SK-N-SH (cell line): ENCODE measurements around the gene SLC30A10.
"Not testable (repeated sequence)": the region's sequence is repeated elsewhere in the genome, so short reads cannot be mapped to it uniquely, and the experiment has no call there.

ENCODE experiments used
- EP300 ChIP-seq, 2 experiments: IDR thresholded peaks; 2 replicates each; pipeline versions ENCODE4 v1.4.0 to v1.6.1; 2012; ENCODE audit warnings: borderline replicate concordance in 1 of 2, low read depth in 1 of 2, low read length in 1 of 2
- EZH2phosphoT487 ChIP-seq: fragments of 200-600 bp; sonication (generic); IDR thresholded peaks from 2 replicates; pipeline ENCODE4 v1.6.1; 2017; ENCODE audit warnings: low read depth, mixed run types, mild to moderate bottlenecking, antibody characterized with exemption, moderate library complexity, borderline replicate concordance
- MXI1 ChIP-seq: IDR thresholded peaks from 2 replicates; pipeline ENCODE4 v1.6.1; 2012; ENCODE audit warnings: mild to moderate bottlenecking, low read depth, low read length, improper control_type of control experiment
- POLR2AphosphoS5 ChIP-seq: IDR thresholded peaks from 2 replicates; pipeline ENCODE4 v1.6.1; 2012; ENCODE audit warnings: low read depth, low read length
- TCF12 ChIP-seq: IDR thresholded peaks from 2 replicates; pipeline ENCODE4 v1.4.0; 2012
- TF ChIP-seq, protein P1 (sequence below): fragments of 200-600 bp; sonication (generic); IDR thresholded peaks from 2 replicates; pipeline ENCODE4 v1.6.1; 2017; ENCODE audit warnings: antibody characterized with exemption, mild to moderate bottlenecking, moderate library complexity

DNA sequence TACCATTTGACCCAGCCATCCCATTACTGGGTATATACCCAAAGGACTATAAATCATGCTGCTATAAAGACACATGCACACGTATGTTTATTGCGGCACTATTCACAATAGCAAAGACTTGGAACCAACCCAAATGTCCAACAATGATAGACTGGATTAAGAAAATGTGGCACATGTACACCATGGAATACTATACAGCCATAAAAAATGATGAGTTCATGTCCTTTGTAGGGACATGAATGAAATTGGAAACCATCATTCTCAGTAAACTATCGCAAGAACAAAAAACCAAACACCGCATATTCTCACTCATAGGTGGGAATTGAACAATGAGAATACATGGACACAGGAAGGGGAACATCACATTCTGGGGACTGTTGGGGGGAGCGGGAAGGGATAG, 20.9 kb upstream of the SLC30A10 start:
- TF ChIP-seq EZH2phosphoT487; POLR2AphosphoS5; TCF12; MXI1; EP300 (IDR thresholded peaks at IDR 0.05; ENCODE audit: borderline replicate concordance in 1 of 2, low read depth in 1 of 2, low read length in 1 of 2): not testable (repeated sequence)
- TF ChIP-seq, protein P1, sequence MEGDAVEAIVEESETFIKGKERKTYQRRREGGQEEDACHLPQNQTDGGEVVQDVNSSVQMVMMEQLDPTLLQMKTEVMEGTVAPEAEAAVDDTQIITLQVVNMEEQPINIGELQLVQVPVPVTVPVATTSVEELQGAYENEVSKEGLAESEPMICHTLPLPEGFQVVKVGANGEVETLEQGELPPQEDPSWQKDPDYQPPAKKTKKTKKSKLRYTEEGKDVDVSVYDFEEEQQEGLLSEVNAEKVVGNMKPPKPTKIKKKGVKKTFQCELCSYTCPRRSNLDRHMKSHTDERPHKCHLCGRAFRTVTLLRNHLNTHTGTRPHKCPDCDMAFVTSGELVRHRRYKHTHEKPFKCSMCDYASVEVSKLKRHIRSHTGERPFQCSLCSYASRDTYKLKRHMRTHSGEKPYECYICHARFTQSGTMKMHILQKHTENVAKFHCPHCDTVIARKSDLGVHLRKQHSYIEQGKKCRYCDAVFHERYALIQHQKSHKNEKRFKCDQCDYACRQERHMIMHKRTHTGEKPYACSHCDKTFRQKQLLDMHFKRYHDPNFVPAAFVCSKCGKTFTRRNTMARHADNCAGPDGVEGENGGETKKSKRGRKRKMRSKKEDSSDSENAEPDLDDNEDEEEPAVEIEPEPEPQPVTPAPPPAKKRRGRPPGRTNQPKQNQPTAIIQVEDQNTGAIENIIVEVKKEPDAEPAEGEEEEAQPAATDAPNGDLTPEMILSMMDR, result not testable (repeated sequence)
